ENCODE data around the gene CDC25B. TPM values are rescaled to one million over a fixed set of nuclear protein-coding genes. Genes with fewer than 3 reads are reported as not detected.

The CDC25B gene
- total and polyA plus RNA-seq, 2 of the 13 experiments (the other 11 are each of a cell fraction or from before 2014, with no cell fraction given), result 14.5 to 19.4 TPM

- TF ChIP-seq FOXO4 (CRISPR knock-in tag; conservative IDR thresholded peaks at IDR 0.05) (peak; percentile 7; the same call in 1 of the 2 replicates), ZMYM4 (CRISPR knock-in tag; IDR thresholded peaks at IDR 0.05) (no peak), ZNF18 (CRISPR knock-in tag; IDR thresholded peaks at IDR 0.05; ENCODE audit: insufficient replicate concordance) (no peak), HMGXB4 (CRISPR knock-in tag; IDR thresholded peaks at IDR 0.05; ENCODE audit: borderline replicate concordance in 1 of 2, low read depth in 1 of 2) (no peak), SMC3 (IDR thresholded peaks at IDR 0.05; ENCODE audit: low read length) (no peak), ZNF562 (CRISPR knock-in tag; IDR thresholded peaks at IDR 0.05; ENCODE audit: borderline replicate concordance) (no peak), RBFOX2 (IDR thresholded peaks at IDR 0.05; ENCODE audit: low read depth, low read length) (no peak), TEAD2 (CRISPR knock-in tag; IDR thresholded peaks at IDR 0.05) (0 out of 2 replicates have a peak, but pooled peaks have one; percentile 84), KMT2B (CRISPR knock-in tag; IDR thresholded peaks at IDR 0.05) (no peak), ZKSCAN5 (CRISPR knock-in tag; IDR thresholded peaks at IDR 0.05) (no peak), RARG (CRISPR knock-in tag; IDR thresholded peaks at IDR 0.05; ENCODE audit: low read depth) (no peak), ZNF543 (CRISPR knock-in tag; IDR thresholded peaks at IDR 0.05) (no peak), MAX (IDR thresholded peaks at IDR 0.05) (no peak; the same call in 1 of the 2 replicates), CAMTA2 (CRISPR knock-in tag; IDR thresholded peaks at IDR 0.05; ENCODE audit: borderline replicate concordance) (0 out of 2 replicates have a peak, but pooled peaks have one; percentile 7), HDAC6 (IDR thresholded peaks at IDR 0.05; ENCODE audit: low read depth, low read length) (no peak), IRF9 (CRISPR knock-in tag; IDR thresholded peaks at IDR 0.05; ENCODE audit: borderline replicate concordance) (no peak)
Measured at GRCh38 chr20:3846378-3846739, 50.2 kb downstream of the CDC25B start (continued).

All from HepG2 (cell line).